ENCODE results near the gene CISH.

CISH gene

GRCh38 chr3:50657407-50657806, 45.8 kb upstream of the CISH start:
- Histone ChIP-seq H3K36me3 (ENCODE audit: control insufficient read depth, insufficient read depth, low read length) (no peaks in the 10 kb centered on the region), H3K18ac (ENCODE audit: low read length) (no peak overlapping the region), H2AK5ac (ENCODE audit: low read length) (no peak overlapping the region), H4K8ac (ENCODE audit: low read depth, low read length) (no peak overlapping the region), H3K79me1 (ENCODE audit: low read length) (no peaks in the 10 kb centered on the region), H3K56ac (ENCODE audit: low read length) (no peak overlapping the region), H3K4me2 (ENCODE audit: low read length) (no peak overlapping the region), H3K4me1 (ENCODE audit: control insufficient read depth, low read depth, low read length) (peaks cover 2% of the 10 kb centered on the region), H2BK120ac (ENCODE audit: low read depth, low read length) (no peak overlapping the region), H3K4ac (ENCODE audit: low read depth, low read length) (no peak overlapping the region), H3K23ac (ENCODE audit: low read length) (no peak overlapping the region), H3K79me2 (ENCODE audit: control insufficient read depth, insufficient read depth, low read length) (no peaks in the 10 kb centered on the region), H3K9ac (ENCODE audit: low read length) (no peak overlapping the region), H3K27ac (ENCODE audit: low read depth, low read length) (no peak overlapping the region), H3K4me3 (ENCODE audit: low read length) (no peak overlapping the region), H2BK5ac (ENCODE audit: low read length) (no peak overlapping the region), H2BK15ac (replicated peaks; ENCODE audit: low read depth) (no peak overlapping the region), H4K5ac (ENCODE audit: low read length) (no peak overlapping the region), H3K27me3 (ENCODE audit: insufficient read depth, low read length, poor library complexity) (no peaks in the 10 kb centered on the region)
- no peak for DNase-seq
- no CpG with 5 or more reads among the region's 5 CpGs for WGBS (ENCODE audit: extremely low coverage, insufficient coverage, low lambda C conversion rate)

- Histone ChIP-seq H4K5ac (ENCODE audit: low read length) (no peak overlapping the region), H4K8ac (ENCODE audit: low read depth, low read length) (no peak overlapping the region), H3K79me2 (ENCODE audit: control insufficient read depth, insufficient read depth, low read length) (no peaks in the 10 kb centered on the region), H3K4ac (ENCODE audit: low read depth, low read length) (no peak overlapping the region), H2AK5ac (ENCODE audit: low read length) (no peak overlapping the region), H3K23ac (ENCODE audit: low read length) (no peak overlapping the region), H3K4me1 (ENCODE audit: control insufficient read depth, low read depth, low read length) (peaks cover 5% of the 10 kb centered on the region), H2BK120ac (ENCODE audit: low read depth, low read length) (no peak overlapping the region), H3K4me2 (ENCODE audit: low read length) (no peak overlapping the region), H3K36me3 (ENCODE audit: control insufficient read depth, insufficient read depth, low read length) (no peaks in the 10 kb centered on the region), H3K56ac (ENCODE audit: low read length) (no peak overlapping the region), H3K4me3 (ENCODE audit: low read length) (no peak overlapping the region), H3K9ac (ENCODE audit: low read length) (no peak overlapping the region), H3K18ac (ENCODE audit: low read length) (no peak overlapping the region), H3K27me3 (ENCODE audit: insufficient read depth, low read length, poor library complexity) (no peaks in the 10 kb centered on the region), H2BK15ac (replicated peaks; ENCODE audit: low read depth) (no peak overlapping the region), H2BK5ac (ENCODE audit: low read length) (no peak overlapping the region), H3K79me1 (ENCODE audit: low read length) (no peaks in the 10 kb centered on the region), H3K27ac (ENCODE audit: low read depth, low read length) (no peak overlapping the region)
- WGBS (ENCODE audit: extremely low coverage, insufficient coverage, low lambda C conversion rate), result no CpG with 5 or more reads among the region's 8 CpGs
- DNase-seq, result peak; percentile 61
These were observed 45.0 kb upstream of the CISH start for GRCh38 chr3:50656417-50657195.

GRCh38 chr3:50655009-50655830, 43.6 kb upstream of the CISH start:
- no peak overlapping the region for H4K8ac ChIP-seq (ENCODE audit: low read depth, low read length)
- no peaks in the 10 kb centered on the region for H3K79me2 ChIP-seq (ENCODE audit: control insufficient read depth, insufficient read depth, low read length)
- no peaks in the 10 kb centered on the region for H3K79me1 ChIP-seq (ENCODE audit: low read length)
- no peak overlapping the region for H3K4me2 ChIP-seq (ENCODE audit: low read length)
- no peak overlapping the region for H2BK120ac ChIP-seq (ENCODE audit: low read depth, low read length)
- no peak for DNase-seq
- no peak overlapping the region for H3K9ac ChIP-seq (ENCODE audit: low read length)
- no peak overlapping the region for H2AK5ac ChIP-seq (ENCODE audit: low read length)
- H3K4me3 ChIP-seq (ENCODE audit: low read length), result no peak overlapping the region
- no peak overlapping the region for H4K5ac ChIP-seq (ENCODE audit: low read length)
- H2BK5ac ChIP-seq (ENCODE audit: low read length), result no peak overlapping the region
- no peak overlapping the region for H3K56ac ChIP-seq (ENCODE audit: low read length)
- H3K4me1 ChIP-seq (ENCODE audit: control insufficient read depth, low read depth, low read length), result peaks cover 5% of the 10 kb centered on the region
- no peaks in the 10 kb centered on the region for H3K36me3 ChIP-seq (ENCODE audit: control insufficient read depth, insufficient read depth, low read length)
- H3K27ac ChIP-seq (ENCODE audit: low read depth, low read length), result no peak overlapping the region
- no peak overlapping the region for H3K4ac ChIP-seq (ENCODE audit: low read depth, low read length)
- H3K23ac ChIP-seq (ENCODE audit: low read length), result no peak overlapping the region
- H3K27me3 ChIP-seq (ENCODE audit: insufficient read depth, low read length, poor library complexity), result no peaks in the 10 kb centered on the region
- H3K18ac ChIP-seq (ENCODE audit: low read length), result no peak overlapping the region
- WGBS (ENCODE audit: extremely low coverage, insufficient coverage, low lambda C conversion rate), result no CpG with 5 or more reads among the region's 3 CpGs
- no peak overlapping the region for H2BK15ac ChIP-seq (replicated peaks; ENCODE audit: low read depth)

- WGBS (ENCODE audit: extremely low coverage, insufficient coverage, low lambda C conversion rate), result no CpG with 5 or more reads among the region's 3 CpGs
- H3K79me2 ChIP-seq (ENCODE audit: control insufficient read depth, insufficient read depth, low read length), result no peaks in the 10 kb centered on the region
- H3K23ac ChIP-seq (ENCODE audit: low read length), result no peak overlapping the region
- H3K27me3 ChIP-seq (ENCODE audit: insufficient read depth, low read length, poor library complexity), result no peaks in the 10 kb centered on the region
- no peak overlapping the region for H2AK5ac ChIP-seq (ENCODE audit: low read length)
- no peak overlapping the region for H3K4ac ChIP-seq (ENCODE audit: low read depth, low read length)
- no peak overlapping the region for H4K5ac ChIP-seq (ENCODE audit: low read length)
- H3K9ac ChIP-seq (ENCODE audit: low read length), result no peak overlapping the region
- H3K79me1 ChIP-seq (ENCODE audit: low read length), result no peaks in the 10 kb centered on the region
- H3K4me2 ChIP-seq (ENCODE audit: low read length), result no peak overlapping the region
- H2BK5ac ChIP-seq (ENCODE audit: low read length), result no peak overlapping the region
- no peak overlapping the region for H2BK120ac ChIP-seq (ENCODE audit: low read depth, low read length)
- no peak overlapping the region for H3K27ac ChIP-seq (ENCODE audit: low read depth, low read length)
- no peak overlapping the region for H4K8ac ChIP-seq (ENCODE audit: low read depth, low read length)
- H3K18ac ChIP-seq (ENCODE audit: low read length), result no peak overlapping the region
- no peak for DNase-seq
- no peak overlapping the region for H3K56ac ChIP-seq (ENCODE audit: low read length)
- H3K36me3 ChIP-seq (ENCODE audit: control insufficient read depth, insufficient read depth, low read length), result no peaks in the 10 kb centered on the region
- peaks cover 9% of the 10 kb centered on the region for H3K4me1 ChIP-seq (ENCODE audit: control insufficient read depth, low read depth, low read length)
- H3K4me3 ChIP-seq (ENCODE audit: low read length), result no peak overlapping the region
- H2BK15ac ChIP-seq (replicated peaks; ENCODE audit: low read depth), result no peak overlapping the region
These were observed 42.5 kb upstream of the CISH start for GRCh38 chr3:50653937-50654595.

- WGBS (ENCODE audit: extremely low coverage, insufficient coverage, low lambda C conversion rate), result no CpG with 5 or more reads among the region's 2 CpGs
- Histone ChIP-seq H3K79me1 (ENCODE audit: low read length) (no peaks in the 10 kb centered on the region), H2BK5ac (ENCODE audit: low read length) (no peak overlapping the region), H2AK5ac (ENCODE audit: low read length) (no peak overlapping the region), H3K27me3 (ENCODE audit: insufficient read depth, low read length, poor library complexity) (no peaks in the 10 kb centered on the region), H3K4ac (ENCODE audit: low read depth, low read length) (no peak overlapping the region), H2BK15ac (replicated peaks; ENCODE audit: low read depth) (no peak overlapping the region), H4K5ac (ENCODE audit: low read length) (no peak overlapping the region), H3K23ac (ENCODE audit: low read length) (no peak overlapping the region), H4K8ac (ENCODE audit: low read depth, low read length) (no peak overlapping the region), H3K4me1 (ENCODE audit: control insufficient read depth, low read depth, low read length) (peaks cover 9% of the 10 kb centered on the region), H3K56ac (ENCODE audit: low read length) (no peak overlapping the region), H3K4me2 (ENCODE audit: low read length) (no peak overlapping the region), H3K79me2 (ENCODE audit: control insufficient read depth, insufficient read depth, low read length) (no peaks in the 10 kb centered on the region), H3K27ac (ENCODE audit: low read depth, low read length) (no peak overlapping the region), H2BK120ac (ENCODE audit: low read depth, low read length) (no peak overlapping the region), H3K4me3 (ENCODE audit: low read length) (no peak overlapping the region), H3K36me3 (ENCODE audit: control insufficient read depth, insufficient read depth, low read length) (no peaks in the 10 kb centered on the region), H3K18ac (ENCODE audit: low read length) (no peak overlapping the region), H3K9ac (ENCODE audit: low read length) (no peak overlapping the region)
- peak; percentile 77 for DNase-seq
These were observed 41.1 kb upstream of the CISH start for GRCh38 chr3:50652709-50653108.
